GM21381 (cell line): ENCODE measurements around the gene ZCCHC9.

ENCODE experiments used
- ATAC-seq: cut with Tn5 transposase; IDR thresholded peaks from one replicate; pipeline ENCODE4 v1.9.1; 2021; ENCODE audit warnings: mild to moderate bottlenecking, moderate library complexity; ENCODE audit not compliant: unreplicated experiment

Gene ZCCHC9

DNA sequence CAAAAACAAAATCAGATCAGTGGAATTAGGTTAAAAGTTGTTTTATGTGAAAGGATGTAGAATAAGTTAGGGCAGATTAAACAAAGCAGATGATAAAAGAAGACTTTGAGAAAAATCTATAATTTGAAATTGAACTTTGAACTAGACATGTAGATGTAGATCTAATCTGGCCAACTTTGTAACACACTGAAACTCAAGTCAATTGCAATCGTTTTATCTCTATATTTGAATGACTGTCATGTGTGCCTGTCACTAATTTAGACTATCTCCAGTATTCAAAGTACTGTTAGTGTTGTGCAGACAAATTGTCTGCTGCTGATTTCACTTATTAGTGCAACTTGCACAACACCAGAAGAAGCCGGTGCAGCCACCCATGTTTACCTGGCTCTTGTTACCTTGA lies 52.7 kb downstream of the ZCCHC9 start:
- no peak for ATAC-seq

DNA sequence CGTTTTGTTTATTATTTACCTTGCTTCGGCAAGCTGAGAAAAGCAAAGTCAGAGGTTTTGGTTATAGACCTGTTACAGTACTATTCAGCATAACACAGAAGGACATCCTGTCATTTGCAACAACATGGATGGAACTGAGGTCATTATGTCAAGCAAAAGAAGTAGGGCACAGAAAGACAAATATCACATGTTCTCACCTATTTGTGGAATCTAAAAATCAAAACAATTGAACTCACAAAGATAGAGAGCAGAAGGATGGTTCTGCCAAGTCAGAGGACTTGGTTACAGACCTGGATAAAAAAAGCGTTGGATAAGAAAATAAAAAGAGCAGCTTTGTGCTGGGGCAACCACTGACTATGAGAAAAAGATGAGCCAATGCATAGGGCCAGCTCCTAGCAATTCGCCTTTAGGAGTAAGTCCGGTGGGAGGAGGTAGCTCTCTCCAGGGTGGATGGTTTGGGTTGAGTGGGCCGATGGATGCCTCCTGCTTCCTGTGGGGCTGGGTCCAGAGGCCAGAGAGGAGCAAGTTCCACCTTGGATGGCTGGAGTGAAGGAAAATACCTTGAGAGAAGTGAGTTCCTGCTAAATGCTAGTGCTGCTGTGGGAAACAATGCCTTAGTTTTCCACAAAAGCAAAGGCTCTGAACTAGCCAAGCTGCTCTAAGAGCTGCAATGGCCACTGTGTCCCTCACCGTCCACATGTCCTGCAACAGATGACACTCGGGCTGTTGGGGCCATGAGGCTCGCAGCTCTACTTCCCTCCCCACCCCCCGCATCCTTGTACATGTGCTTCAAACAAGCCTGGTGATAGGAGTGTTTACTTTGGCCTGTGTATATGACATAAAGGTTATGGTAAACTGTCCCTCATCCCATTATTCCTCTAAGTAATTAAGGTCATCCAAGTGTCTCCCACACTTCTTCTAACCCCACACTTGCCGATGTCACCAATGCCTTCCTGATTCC lies 54.2 kb downstream of the ZCCHC9 start:
- no peak for ATAC-seq

DNA sequence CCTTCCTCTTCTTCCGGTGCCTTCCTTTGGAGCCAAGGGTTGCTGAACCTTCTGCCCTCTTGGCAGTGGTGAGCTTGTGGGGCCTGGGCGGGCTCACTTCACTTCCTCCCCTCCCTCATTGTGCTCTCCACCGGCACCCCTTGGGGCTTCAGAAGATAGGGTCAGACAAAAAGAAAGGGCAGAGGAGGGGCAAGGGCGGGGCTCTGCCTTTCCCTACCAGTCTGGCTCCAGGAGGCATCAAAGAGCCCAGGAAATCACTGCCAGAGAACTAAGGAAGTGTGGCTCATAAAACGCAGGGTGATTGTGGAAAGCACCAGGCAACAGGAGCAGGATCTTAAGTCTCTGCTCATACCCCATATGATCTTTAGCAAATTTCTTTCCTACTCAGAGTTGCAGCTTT lies 57.7 kb downstream of the ZCCHC9 start:
- ATAC-seq: no peak

DNA sequence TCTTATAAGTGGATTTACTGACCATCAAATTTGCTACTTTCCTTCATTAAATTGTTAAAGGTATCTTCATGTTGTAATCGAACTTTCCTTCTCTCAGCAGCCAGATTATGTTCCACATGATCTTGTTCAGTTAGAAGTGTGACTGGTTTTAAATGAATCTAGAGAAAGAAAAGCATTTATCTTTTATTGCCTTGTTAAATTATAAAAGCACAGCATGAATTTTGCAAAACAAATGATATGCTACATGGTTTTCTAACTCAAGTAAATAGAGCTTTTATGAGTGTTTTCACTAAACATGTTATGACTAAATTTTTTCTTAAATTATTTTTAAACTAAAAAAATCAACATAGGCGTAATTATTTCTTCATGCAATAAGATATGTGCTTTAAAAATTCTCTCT lies 58.5 kb downstream of the ZCCHC9 start:
- ATAC-seq: no peak

DNA sequence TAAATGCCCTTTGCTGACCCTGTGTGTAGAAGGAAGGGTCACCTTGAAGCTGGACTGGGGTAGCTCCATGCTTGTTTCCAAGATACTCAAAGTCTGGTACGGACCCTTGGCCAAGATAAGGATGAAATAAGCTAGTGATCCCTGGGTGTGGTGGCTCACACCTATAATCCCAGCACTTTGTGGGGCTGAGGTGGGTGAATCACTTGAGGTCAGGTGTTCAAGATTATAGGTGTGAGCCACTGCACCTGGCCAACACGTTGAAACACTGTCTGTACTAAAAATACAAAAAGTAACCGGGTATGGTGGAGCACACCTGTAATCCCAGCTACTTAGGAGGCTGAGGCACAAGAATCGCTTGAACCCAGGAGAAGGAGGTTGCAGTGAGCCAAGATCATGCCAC lies 59.3 kb downstream of the ZCCHC9 start:
- no peak for ATAC-seq

DNA sequence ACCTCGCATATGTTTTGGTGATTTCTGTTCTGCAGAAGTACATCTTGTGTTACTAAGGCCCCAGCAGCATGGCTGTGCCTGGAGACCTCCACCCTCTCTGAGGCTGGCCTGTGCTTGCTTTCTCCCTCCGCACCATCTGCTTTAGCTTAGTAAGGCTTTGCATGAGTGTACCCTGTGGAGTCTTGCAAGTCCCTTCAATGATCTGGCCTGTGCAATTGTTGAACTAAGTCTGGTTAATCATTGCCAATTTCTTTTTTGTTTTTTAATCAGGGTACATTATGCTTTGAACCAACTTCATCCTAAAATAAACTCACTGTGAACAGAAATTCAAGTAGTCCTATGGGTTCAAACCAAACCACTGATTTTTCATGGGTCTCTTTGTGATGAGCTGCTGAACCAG lies 60.2 kb downstream of the ZCCHC9 start:
- ATAC-seq: no peak
